ENCODE results near the gene PTPRN2. TPM values are rescaled to one million over a fixed set of nuclear protein-coding genes. Genes with fewer than 3 reads are reported as not detected.

PTPRN2 gene
- total RNA-seq, 4 donors from 2014 or later: 2.0 to 9.5 (median 2.6) TPM

- no peak for ATAC-seq (ENCODE audit: low FRiP score)
- no peak for TF ChIP-seq CTCF (IDR thresholded peaks at IDR 0.05)
- no peak for DNase-seq (ENCODE audit: low spot score)
Observed at GRCh38 chr7:157540606-157541294, 1046.9 kb downstream of the PTPRN2 start.

GRCh38 chr7:157540020-157540419, 1047.6 kb downstream of the PTPRN2 start:
- no peak for TF ChIP-seq CTCF (IDR thresholded peaks at IDR 0.05)
- no peak for DNase-seq (ENCODE audit: low spot score)
- no peak for ATAC-seq (ENCODE audit: low FRiP score)

- no peak for TF ChIP-seq CTCF (IDR thresholded peaks at IDR 0.05)
- no peak for DNase-seq (ENCODE audit: low spot score)
- ATAC-seq (ENCODE audit: low FRiP score): no peak
Observed at GRCh38 chr7:157539521-157539920, 1048.1 kb downstream of the PTPRN2 start.

GRCh38 chr7:157538735-157539134, 1048.9 kb downstream of the PTPRN2 start:
- no peak for TF ChIP-seq CTCF (IDR thresholded peaks at IDR 0.05)
- no peak for DNase-seq (ENCODE audit: low spot score)
- ATAC-seq (ENCODE audit: low FRiP score): no peak

GRCh38 chr7:157538321-157538720, 1049.3 kb downstream of the PTPRN2 start:
- DNase-seq (ENCODE audit: low spot score) (no peak), ATAC-seq (ENCODE audit: low FRiP score) (no peak)
- TF ChIP-seq CTCF (IDR thresholded peaks at IDR 0.05): no peak

GRCh38 chr7:157537056-157537455, 1050.6 kb downstream of the PTPRN2 start:
- DNase-seq (ENCODE audit: low spot score): no peak
- TF ChIP-seq CTCF (IDR thresholded peaks at IDR 0.05): no peak
- ATAC-seq (ENCODE audit: low FRiP score): no peak

GRCh38 chr7:157532068-157532467, 1055.6 kb downstream of the PTPRN2 start:
- no peak for TF ChIP-seq CTCF (IDR thresholded peaks at IDR 0.05)
- no peak for ATAC-seq (ENCODE audit: low FRiP score)
- no peak for DNase-seq (ENCODE audit: low spot score)

Data from omental fat pad (tissue), 4 donors.